Measurements from ENCODE around the gene TWSG1.

Gene TWSG1

GRCh38 chr18:9334329-9334972 is at the start of gene TWSG1:
Gene TWSG1 (plus strand): TSS chr18:9334773. CDS start chr18:9337230, 2,457 bp downstream.
- DNase-seq: peak; percentile 97

GRCh38 chr18:9285604-9286003 is 49.0 kb upstream of the TWSG1 start:
- no peak for DNase-seq

GRCh38 chr18:9287036-9287435 is 47.5 kb upstream of the TWSG1 start:
- DNase-seq: no peak

- DNase-seq: no peak
Observed at GRCh38 chr18:9289698-9290097, 44.9 kb upstream of the TWSG1 start.

GRCh38 chr18:9290156-9290555 is 44.4 kb upstream of the TWSG1 start:
- DNase-seq: no peak

- no peak for DNase-seq
Observed at GRCh38 chr18:9292047-9292446, 42.5 kb upstream of the TWSG1 start.

GRCh38 chr18:9293948-9294347 is 40.6 kb upstream of the TWSG1 start:
- DNase-seq: no peak

GRCh38 chr18:9296233-9297006 is 38.2 kb upstream of the TWSG1 start:
- no peak for DNase-seq

- no peak for DNase-seq
Observed at GRCh38 chr18:9297007-9297393, 37.6 kb upstream of the TWSG1 start.

- no peak for DNase-seq
Observed at GRCh38 chr18:9304388-9305070, 30.0 kb upstream of the TWSG1 start.

- DNase-seq: peak; percentile 40
Observed at GRCh38 chr18:9319333-9319732, 15.2 kb upstream of the TWSG1 start.

- peak; percentile 88 for DNase-seq
Observed at GRCh38 chr18:9321017-9321452, 13.5 kb upstream of the TWSG1 start.

- DNase-seq: no peak
Observed at GRCh38 chr18:9321736-9322135, 12.8 kb upstream of the TWSG1 start.

GRCh38 chr18:9322744-9323143 is 11.8 kb upstream of the TWSG1 start:
- DNase-seq: no peak

- peak; percentile 81 for DNase-seq
Observed at GRCh38 chr18:9323750-9324445, 10.7 kb upstream of the TWSG1 start.

GRCh38 chr18:9325716-9326115 is 8.9 kb upstream of the TWSG1 start:
- no peak for DNase-seq

- DNase-seq: no peak
Observed at GRCh38 chr18:9328776-9329175, 5.8 kb upstream of the TWSG1 start.

GRCh38 chr18:9329471-9329870 is 5.1 kb upstream of the TWSG1 start:
- DNase-seq: no peak

- no peak for DNase-seq
Observed at GRCh38 chr18:9330419-9330818, 4.2 kb upstream of the TWSG1 start.

GRCh38 chr18:9333441-9334328 is 888 bp upstream of the TWSG1 start:
- no peak for DNase-seq

- DNase-seq: peak; percentile 50
Observed at GRCh38 chr18:9334973-9335696, 562 bp downstream of the TWSG1 start.

- no peak for DNase-seq
Observed at GRCh38 chr18:9335697-9336045, 1.1 kb downstream of the TWSG1 start.
